Activated CD8-positive, alpha-beta memory T cell treated with anti-CD3 and anti-CD28 coated beads for 4 hours (primary cell): ENCODE data around the gene DDTL.
"Not testable (repeated sequence)": the region's sequence is repeated elsewhere in the genome, so short reads cannot be mapped to it uniquely, and the experiment has no call there.

Experiments
- DNase-seq, 2 donors: peaks; one replicate each; pipeline ENCODE4 v3.0.0-alpha.2; 2020; ENCODE audit warnings: low read depth in 2 of 2

DDTL gene

GRCh38 chr22:23970201-23970641 lies 3.5 kb downstream of the DDTL start:
- DNase-seq, result no peak

GRCh38 chr22:23970816-23971486 lies 4.3 kb downstream of the DDTL start:
- DNase-seq, result no peak

GRCh38 chr22:23971927-23972326 lies 5.2 kb downstream of the DDTL start:
- DNase-seq, result not testable (repeated sequence)

- not testable (repeated sequence) for DNase-seq
These were observed 7.7 kb downstream of the DDTL start, which contains the start of gene DDT for GRCh38 chr22:23974345-23974744. TSS of gene DDT (minus strand) at chr22:23974441. CDS start at chr22:23974414, 27 bp downstream.

GRCh38 chr22:23974836-23975352 lies 8.2 kb downstream of the DDTL start:
- DNase-seq, result not testable (repeated sequence)

- not testable (repeated sequence) for DNase-seq
These were observed 10.6 kb downstream of the DDTL start for GRCh38 chr22:23977304-23977703.

GRCh38 chr22:23979557-23980240 lies 13.0 kb downstream of the DDTL start, which contains the start of gene GSTT2:
TSS of gene GSTT2 (plus strand) at chr22:23980134.
- not testable (repeated sequence) for DNase-seq

GRCh38 chr22:23980567-23980966 lies 13.9 kb downstream of the DDTL start:
- DNase-seq, result not testable (repeated sequence)

GRCh38 chr22:23984430-23984829 lies 17.7 kb downstream of the DDTL start:
- no peak for DNase-seq

GRCh38 chr22:23986089-23986488 lies 19.4 kb downstream of the DDTL start:
- DNase-seq, result not testable (repeated sequence)

GRCh38 chr22:23986538-23987178 lies 20.0 kb downstream of the DDTL start:
- DNase-seq, result not testable (repeated sequence)

- not testable (repeated sequence) for DNase-seq
These were observed 23.0 kb downstream of the DDTL start for GRCh38 chr22:23989583-23990244.

GRCh38 chr22:23993080-23993479 lies 26.4 kb downstream of the DDTL start:
- not testable (repeated sequence) for DNase-seq

- not testable (repeated sequence) for DNase-seq
These were observed 27.0 kb downstream of the DDTL start for GRCh38 chr22:23993581-23994177.

- DNase-seq, result no peak
These were observed 30.4 kb downstream of the DDTL start for GRCh38 chr22:23997092-23997491.

GRCh38 chr22:23999779-24000178 lies 33.1 kb downstream of the DDTL start:
- not testable (repeated sequence) for DNase-seq

GRCh38 chr22:24001314-24001713 lies 34.6 kb downstream of the DDTL start:
- no peak for DNase-seq

- no peak for DNase-seq
These were observed 35.6 kb downstream of the DDTL start for GRCh38 chr22:24002272-24002671.

GRCh38 chr22:24002851-24003250 lies 36.2 kb downstream of the DDTL start:
- DNase-seq, result no peak

GRCh38 chr22:24003887-24004286 lies 37.2 kb downstream of the DDTL start:
- no peak for DNase-seq

- DNase-seq, result no peak
These were observed 38.5 kb downstream of the DDTL start, which contains the start of gene GSTT4 for GRCh38 chr22:24005201-24005600. TSS of gene GSTT4 (minus strand) at chr22:24005453. CDS start at chr22:24005356, 97 bp downstream.
